ENCODE measurements around the gene BICRA.

GRCh38 chr19:47681936-47682335 lies 73.0 kb downstream of the BICRA start:
- TF ChIP-seq CTCF (IDR thresholded peaks at IDR 0.05) (no peak), EZH2phosphoT487 (IDR thresholded peaks at IDR 0.05) (no peak), EZH2 (IDR thresholded peaks at IDR 0.05) (no peak)

All from neural progenitor cell (in vitro differentiated cells).